ENCODE measurements around the gene PDILT.

- no peak for TF ChIP-seq CTCF (IDR thresholded peaks at IDR 0.05)
- no peak for TF ChIP-seq POLR2A (IDR thresholded peaks at IDR 0.05)
Measured at GRCh38 chr16:20349615-20350014, 54.9 kb downstream of the PDILT start.

All from uterus (tissue), 2 donors.